DOHH2 (cell line): ENCODE data around the gene GMDS.

Experiments
- H3F3A ChIP-seq: fragments of 200-600 bp; sonication (generic), shearing (Covaris generic); 2 replicates; pipeline ENCODE4 v1.6.0; 2016; ENCODE audit warnings: antibody characterized with exemption, mild to moderate bottlenecking; ENCODE audit not compliant: control insufficient read depth, insufficient read depth
- H3K27ac ChIP-seq: fragments of 200-600 bp; sonication (generic); 2 replicates; pipeline ENCODE4 v1.5.1; 2014; ENCODE audit warnings: low read depth, mild to moderate bottlenecking, low read length, moderate library complexity
- H3K27me3 ChIP-seq: fragments of 200-600 bp; sonication (generic); 2 replicates; pipeline ENCODE4 v1.6.1; 2014; ENCODE audit warnings: mild to moderate bottlenecking, low read length, mixed read lengths; ENCODE audit not compliant: control insufficient read depth
- H3K36me3 ChIP-seq: fragments of 200-600 bp; sonication (generic); 2 replicates; pipeline ENCODE4 v1.6.1; 2014; ENCODE audit warnings: mild to moderate bottlenecking, low read length, moderate library complexity, mixed read lengths; ENCODE audit not compliant: control insufficient read depth
- H3K4me1 ChIP-seq: fragments of 200-600 bp; sonication (generic); 2 replicates; pipeline ENCODE4 v1.6.1; 2014; ENCODE audit warnings: mild to moderate bottlenecking, low read length, mixed read lengths; ENCODE audit not compliant: control insufficient read depth
- H3K4me2 ChIP-seq: fragments of 200-600 bp; sonication (generic); 2 replicates; pipeline ENCODE4 v1.6.0; 2014; ENCODE audit warnings: mild to moderate bottlenecking, low read length, moderate library complexity
- H3K4me3 ChIP-seq: fragments of 200-600 bp; sonication (generic); 2 replicates; pipeline ENCODE4 v1.5.1; 2014; ENCODE audit warnings: mild to moderate bottlenecking, low read length, mixed read lengths
- H3K79me2 ChIP-seq: fragments of 200-600 bp; sonication (generic); 2 replicates; pipeline ENCODE4 v1.6.1; 2014; ENCODE audit warnings: mild to moderate bottlenecking, low read length, mixed read lengths; ENCODE audit not compliant: control insufficient read depth
- H3K9me2 ChIP-seq: fragments of 200-600 bp; sonication (generic); replicated peaks from 2 replicates; pipeline ENCODE4 v1.6.1; 2014; ENCODE audit warnings: mild to moderate bottlenecking, low read length, mixed read lengths; ENCODE audit not compliant: control insufficient read depth
- H3K9me3 ChIP-seq: fragments of 200-600 bp; sonication (generic); 2 replicates; pipeline ENCODE4 v1.6.1; 2014; ENCODE audit warnings: antibody characterized with exemption, low read length, mixed read lengths; ENCODE audit not compliant: control insufficient read depth, insufficient read depth
- H4K20me1 ChIP-seq: fragments of 200-600 bp; sonication (generic); 2 replicates; pipeline ENCODE4 v1.6.0; 2014; ENCODE audit warnings: low read depth, mild to moderate bottlenecking, antibody characterized with exemption, low read length, moderate library complexity; ENCODE audit not compliant: control insufficient read depth, insufficient read depth
- EZH2phosphoT487 ChIP-seq: fragments of 200-600 bp; sonication (generic); IDR thresholded peaks from 2 replicates; pipeline ENCODE4 v1.6.1; 2017; ENCODE audit warnings: borderline replicate concordance, mild to moderate bottlenecking, antibody characterized with exemption, low read length, moderate library complexity, mixed read lengths
- TF ChIP-seq, protein P1 (sequence below): fragments of 200-600 bp; sonication (generic); IDR thresholded peaks from one replicate; pipeline ENCODE4 v1.5.1; 2014; ENCODE audit warnings: antibody characterized with exemption, mild to moderate bottlenecking, low read depth, low read length; ENCODE audit not compliant: poor library complexity, severe bottlenecking

GMDS gene

DNA sequence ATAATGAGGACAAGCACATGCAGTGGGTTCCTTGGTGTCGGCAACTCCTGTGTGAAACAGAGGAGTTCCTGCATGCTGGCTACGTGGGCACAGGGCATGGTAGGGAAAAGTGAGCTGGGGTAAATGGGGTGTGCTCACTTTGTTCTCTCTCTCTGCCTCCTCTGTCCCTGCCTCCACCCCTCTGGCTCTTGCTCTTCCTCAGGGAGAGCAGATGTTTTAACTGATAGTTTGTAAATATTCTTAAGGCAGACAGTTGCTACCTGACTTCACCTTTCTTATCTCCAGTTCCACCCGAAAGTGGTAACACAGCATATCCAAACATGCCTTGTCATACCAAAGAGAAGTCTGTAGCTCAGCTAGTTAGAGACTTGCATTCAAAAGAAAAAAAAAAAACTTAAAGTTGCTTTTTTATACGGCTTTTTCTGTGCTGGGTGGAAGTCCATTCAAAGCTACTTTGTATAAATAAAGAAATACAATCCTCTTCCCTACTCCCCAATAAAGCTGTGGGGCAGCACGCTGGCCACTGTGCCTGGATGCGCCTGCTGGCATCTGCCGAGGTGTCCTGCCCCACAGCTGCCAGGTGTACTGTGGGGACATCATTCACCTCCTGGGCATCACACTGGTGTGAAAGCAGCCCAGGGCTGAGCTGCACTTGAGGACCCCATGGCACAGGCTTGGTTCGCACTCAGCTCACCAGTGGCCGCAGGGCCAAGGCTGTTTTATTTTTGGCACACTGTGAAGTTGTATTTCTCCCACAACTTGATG is 542.1 kb downstream of the GMDS start:
- Histone ChIP-seq H3K4me1 (no peaks in the 10 kb centered on the region), H3K9me3 (no peaks in the 10 kb centered on the region), H4K20me1 (0 out of 2 replicates have a peak, but pooled peaks cover 3% of the 10 kb centered on the region), H3F3A (no peaks in the 10 kb centered on the region), H3K79me2 (no peaks in the 10 kb centered on the region), H3K36me3 (no peaks in the 10 kb centered on the region), H3K27me3 (no peaks in the 10 kb centered on the region), H3K4me2 (no peak overlapping the region), H3K9me2 (no peaks in the 10 kb centered on the region), H3K27ac (no peak overlapping the region), H3K4me3 (no peak overlapping the region)
- TF ChIP-seq, protein P1, sequence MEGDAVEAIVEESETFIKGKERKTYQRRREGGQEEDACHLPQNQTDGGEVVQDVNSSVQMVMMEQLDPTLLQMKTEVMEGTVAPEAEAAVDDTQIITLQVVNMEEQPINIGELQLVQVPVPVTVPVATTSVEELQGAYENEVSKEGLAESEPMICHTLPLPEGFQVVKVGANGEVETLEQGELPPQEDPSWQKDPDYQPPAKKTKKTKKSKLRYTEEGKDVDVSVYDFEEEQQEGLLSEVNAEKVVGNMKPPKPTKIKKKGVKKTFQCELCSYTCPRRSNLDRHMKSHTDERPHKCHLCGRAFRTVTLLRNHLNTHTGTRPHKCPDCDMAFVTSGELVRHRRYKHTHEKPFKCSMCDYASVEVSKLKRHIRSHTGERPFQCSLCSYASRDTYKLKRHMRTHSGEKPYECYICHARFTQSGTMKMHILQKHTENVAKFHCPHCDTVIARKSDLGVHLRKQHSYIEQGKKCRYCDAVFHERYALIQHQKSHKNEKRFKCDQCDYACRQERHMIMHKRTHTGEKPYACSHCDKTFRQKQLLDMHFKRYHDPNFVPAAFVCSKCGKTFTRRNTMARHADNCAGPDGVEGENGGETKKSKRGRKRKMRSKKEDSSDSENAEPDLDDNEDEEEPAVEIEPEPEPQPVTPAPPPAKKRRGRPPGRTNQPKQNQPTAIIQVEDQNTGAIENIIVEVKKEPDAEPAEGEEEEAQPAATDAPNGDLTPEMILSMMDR, result no peak
- TF ChIP-seq EZH2phosphoT487, result no peak

DNA sequence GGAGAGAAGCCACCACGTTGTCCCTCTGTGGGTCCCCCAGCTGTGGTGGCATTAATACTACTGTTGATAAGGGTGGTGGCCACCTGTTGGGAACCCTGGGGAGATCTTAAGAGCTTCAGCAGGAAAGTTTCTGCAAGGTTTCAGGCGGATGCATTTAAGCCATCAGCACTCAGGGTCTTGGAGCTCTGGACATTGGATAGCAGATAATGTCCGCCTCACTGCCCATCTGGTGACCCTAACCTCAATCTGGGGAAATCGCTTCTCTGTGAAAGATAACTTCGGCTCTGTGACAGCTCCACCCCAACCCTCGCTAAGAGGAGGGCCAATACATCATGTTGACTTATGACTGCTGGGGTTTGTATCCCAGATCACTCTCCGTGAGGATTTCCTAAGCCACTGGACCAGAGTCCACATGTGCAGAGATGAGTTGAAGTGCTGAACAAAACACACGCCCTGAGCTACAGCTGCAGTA is 542.8 kb downstream of the GMDS start:
- no peaks in the 10 kb centered on the region for H3K79me2 ChIP-seq
- no peaks in the 10 kb centered on the region for H3K36me3 ChIP-seq
- H4K20me1 ChIP-seq, result 0 out of 2 replicates have a peak, but pooled peaks cover 3% of the 10 kb centered on the region
- H3F3A ChIP-seq, result no peaks in the 10 kb centered on the region
- H3K27ac ChIP-seq, result no peak overlapping the region
- no peak overlapping the region for H3K4me3 ChIP-seq
- no peaks in the 10 kb centered on the region for H3K9me3 ChIP-seq
- H3K4me1 ChIP-seq, result no peaks in the 10 kb centered on the region
- H3K9me2 ChIP-seq, result no peaks in the 10 kb centered on the region
- H3K27me3 ChIP-seq, result no peaks in the 10 kb centered on the region
- TF ChIP-seq EZH2phosphoT487, result no peak
- TF ChIP-seq, protein P1, result no peak
- H3K4me2 ChIP-seq, result no peak overlapping the region

DNA sequence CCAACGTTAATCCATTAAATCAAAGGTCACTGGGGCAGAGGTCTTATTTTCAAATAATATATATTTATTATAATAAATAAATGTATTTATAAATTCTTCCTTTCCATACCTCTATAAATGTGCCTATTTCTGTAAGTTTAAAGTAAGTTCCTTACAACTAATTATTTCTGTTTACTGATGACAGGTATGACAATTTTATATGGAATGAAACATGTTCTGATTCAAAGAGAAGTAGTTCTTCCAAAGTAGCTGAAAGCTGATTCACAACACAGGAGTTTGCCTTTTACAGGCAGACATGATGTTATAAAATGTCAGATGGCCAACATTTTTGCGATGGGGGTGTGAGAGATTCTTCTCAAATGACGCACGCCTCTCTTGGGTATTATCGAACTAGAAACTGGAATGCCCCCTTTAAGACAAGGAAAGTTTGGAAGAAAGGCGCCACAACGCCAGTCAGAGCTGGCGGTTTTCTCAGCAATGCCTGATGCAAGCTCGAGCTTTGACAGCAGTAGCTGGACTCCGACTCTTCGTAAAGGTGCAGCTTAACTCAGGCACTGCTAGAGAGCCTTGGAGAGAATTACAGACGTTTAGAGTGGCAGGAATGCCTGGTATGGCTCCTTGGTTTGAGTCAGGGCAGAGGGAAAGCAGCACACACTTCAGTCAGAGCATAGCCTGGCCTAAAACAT is 543.6 kb downstream of the GMDS start:
- Histone ChIP-seq H3K4me2 (no peak overlapping the region), H3K27me3 (no peaks in the 10 kb centered on the region), H3K9me2 (no peaks in the 10 kb centered on the region), H4K20me1 (0 out of 2 replicates have a peak, but pooled peaks cover 3% of the 10 kb centered on the region), H3F3A (no peaks in the 10 kb centered on the region), H3K4me3 (no peak overlapping the region), H3K79me2 (no peaks in the 10 kb centered on the region), H3K36me3 (no peaks in the 10 kb centered on the region), H3K9me3 (no peaks in the 10 kb centered on the region), H3K4me1 (no peaks in the 10 kb centered on the region), H3K27ac (no peak overlapping the region)
- TF ChIP-seq, protein P1, result no peak
- no peak for TF ChIP-seq EZH2phosphoT487
